Sigmoid colon (tissue), 4 donors: ENCODE measurements around the gene NRXN3.

Experiments used
- CTCF ChIP-seq, 4 experiments: fragments of 450-650 bp in 3 of 4; fragments of 200-600 bp in 1 of 4; IDR thresholded peaks; one replicate each; pipeline ENCODE4 v1.5.1; 2016 to 2019; ENCODE audit warnings: antibody characterized with exemption in 4 of 4, mild to moderate bottlenecking in 3 of 4, moderate library complexity in 2 of 4
- POLR2AphosphoS5 ChIP-seq, 4 donors: sonication (generic); formaldehyde crosslinking; IDR thresholded peaks; one replicate each; pipeline ENCODE4 v1.6.1; 2017; ENCODE audit warnings: antibody characterized with exemption in 4 of 4

GRCh38 chr14:79464468-79464867 lies 1294.3 kb downstream of the NRXN3 start:
- TF ChIP-seq CTCF (IDR thresholded peaks at IDR 0.05), result no peak
- no peak for TF ChIP-seq POLR2AphosphoS5 (IDR thresholded peaks at IDR 0.05)
